GM12878 (cell line): ENCODE results near the gene GPSM1. TPM values are rescaled to one million over a fixed set of nuclear protein-coding genes. Genes with fewer than 3 reads are reported as not detected.
A peak's percentile ranks its signal among the peaks of the same experiment; 100 is the strongest.

Experiments
- BCL11A ChIP-seq: IDR thresholded peaks from 2 replicates; pipeline ENCODE4 v1.6.1; 2011; ENCODE audit warnings: low read depth, low read length
- BCL3 ChIP-seq: IDR thresholded peaks from 2 replicates; pipeline ENCODE4 v1.6.1; 2011; ENCODE audit warnings: borderline replicate concordance, low read depth, mild to moderate bottlenecking, moderate library complexity, low read length; ENCODE audit not compliant: insufficient read depth, poor library complexity, severe bottlenecking
- BHLHE40 ChIP-seq, 2 experiments: fragments of 450-650 bp in 1 of 2; IDR thresholded peaks; 2 replicates each; pipeline ENCODE4 v1.6.1; 2011 to 2017; ENCODE audit warnings: low read depth in 2 of 2, borderline replicate concordance in 1 of 2, improper control_type of control experiment in 1 of 2, low read length in 1 of 2, mild to moderate bottlenecking in 1 of 2
- CBFB ChIP-seq: IDR thresholded peaks from 2 replicates; pipeline ENCODE4 v1.6.1; 2016; ENCODE audit warnings: antibody characterized with exemption, low read depth
- CTCF ChIP-seq, 3 experiments: IDR thresholded peaks in 2 of 3; conservative IDR thresholded peaks in 1 of 3; 2 replicates each; pipeline ENCODE4 v1.5.1; 2011; ENCODE audit warnings: low read depth in 3 of 3, low read length in 3 of 3, mild to moderate bottlenecking in 3 of 3, control low read depth in 2 of 3, moderate library complexity in 2 of 3, inconsistent platforms in 1 of 3, mixed read lengths in 1 of 3; ENCODE audit not compliant: control insufficient read depth in 2 of 3, insufficient read depth in 1 of 3; ENCODE audit errors: extremely low read depth in 1 of 3
- E2F8 ChIP-seq: fragments of 450-650 bp; IDR thresholded peaks from 2 replicates; pipeline ENCODE4 v1.6.1; 2018; ENCODE audit warnings: mild to moderate bottlenecking, low read depth, moderate library complexity; ENCODE audit not compliant: partially characterized antibody
- ELK1 ChIP-seq: IDR thresholded peaks from 2 replicates; pipeline ENCODE4 v1.6.1; 2012; ENCODE audit warnings: low read depth, low read length, improper control_type of control experiment
- EP300 ChIP-seq, 2 experiments: fragments of 150-350 bp in 1 of 2; IDR thresholded peaks; 2 replicates each; pipeline ENCODE4 v1.6.1; 2011 to 2012; ENCODE audit warnings: low read depth in 2 of 2, low read length in 2 of 2, borderline replicate concordance in 1 of 2, improper control_type of control experiment in 1 of 2, inconsistent platforms in 1 of 2; ENCODE audit not compliant: control insufficient read depth in 1 of 2
- IKZF1 ChIP-seq: fragments of 450-650 bp; conservative IDR thresholded peaks from 2 replicates; pipeline ENCODE4 v1.6.1; 2017; ENCODE audit warnings: antibody characterized with exemption, mild to moderate bottlenecking
- IKZF2 ChIP-seq, 2 experiments: fragments of 450-650 bp; IDR thresholded peaks; 2 replicates each; pipeline ENCODE4 v1.6.1; 2017; ENCODE audit warnings: mild to moderate bottlenecking in 2 of 2, moderate library complexity in 2 of 2
- IRF4 ChIP-seq: IDR thresholded peaks from 2 replicates; pipeline ENCODE4 v1.6.1; 2011; ENCODE audit warnings: low read depth, low read length
- MEF2A ChIP-seq: IDR thresholded peaks from 2 replicates; pipeline ENCODE4 v1.6.1; 2011; ENCODE audit warnings: low read depth, mild to moderate bottlenecking, low read length, moderate library complexity; ENCODE audit not compliant: insufficient read depth
- MLLT1 ChIP-seq: fragments of 450-650 bp; IDR thresholded peaks from 2 replicates; pipeline ENCODE4 v1.6.1; 2016; ENCODE audit warnings: mild to moderate bottlenecking
- POLR2AphosphoS5 ChIP-seq: IDR thresholded peaks from 2 replicates; pipeline ENCODE4 v1.6.1; 2011; ENCODE audit warnings: mild to moderate bottlenecking, low read length, inconsistent platforms
- POU2F2 ChIP-seq: IDR thresholded peaks from 3 replicates; pipeline ENCODE4 v1.6.1; 2011; ENCODE audit warnings: low read depth, mild to moderate bottlenecking, low read length, borderline replicate concordance
- RUNX3 ChIP-seq: IDR thresholded peaks from 2 replicates; pipeline ENCODE4 v1.6.1; 2012; ENCODE audit warnings: low read length, inconsistent platforms
- SREBF1 ChIP-seq: IDR thresholded peaks from 2 replicates; pipeline ENCODE4 v1.6.1; 2012; ENCODE audit warnings: mild to moderate bottlenecking, low read length
- TCF12 ChIP-seq: IDR thresholded peaks from 2 replicates; pipeline ENCODE4 v1.6.1; 2011; ENCODE audit warnings: low read depth, mild to moderate bottlenecking, low read length
- YY1 ChIP-seq: IDR thresholded peaks from 2 replicates; pipeline ENCODE4 v1.6.1; 2011; ENCODE audit warnings: low read depth, mild to moderate bottlenecking, low read length
- polyA plus RNA-seq, 11 experiments: library from polyadenylated mRNA; depleted of rRNA in 4 of 11; unstranded in 6 of 11; stranded (reverse) in 5 of 11; fragments of >200 nt; fragmentation: Nextera tagmentation in 4 of 11; fragmentation: Illumina TruSeq in 1 of 11; extraction: Ambion mirVana in 4 of 11; extraction: Trizol in 1 of 11; gene quantifications; 1 replicate in 1 of 11; 2 replicates in 10 of 11; pipeline versions ENCODE4 v1.2.1 to v1.2.3, GENCODE V29; 2011 to 2016; ENCODE audit warnings: inconsistent platforms in 2 of 11, missing spikeins in 2 of 11, low read depth in 1 of 11
- total RNA-seq, 4 experiments: library from RNA; depleted of rRNA in 3 of 4; stranded (reverse); fragments of >200 nt in 3 of 4; fragmentation: Illumina TruSeq in 1 of 4; extraction: Trizol in 1 of 4; gene quantifications; 2 replicates each; pipeline versions ENCODE4 v1.2.1 to v1.2.3, GENCODE V29; 2013 to 2021
- TF ChIP-seq, protein P1 (sequence below): IDR thresholded peaks from 2 replicates; pipeline ENCODE4 v1.6.1; 2012; ENCODE audit warnings: low read depth, low read length, improper control_type of control experiment

Gene GPSM1
- total and polyA plus RNA-seq, 10 of the 15 experiments (the other 5 are each of a cell fraction or from before 2014, with no cell fraction given), result 0.04 to 0.10 (median 0.10) TPM; not detected in 7

GRCh38 chr9:136403538-136403914, 76.2 kb downstream of the GPSM1 start (continued):
- TF ChIP-seq, protein P1, sequence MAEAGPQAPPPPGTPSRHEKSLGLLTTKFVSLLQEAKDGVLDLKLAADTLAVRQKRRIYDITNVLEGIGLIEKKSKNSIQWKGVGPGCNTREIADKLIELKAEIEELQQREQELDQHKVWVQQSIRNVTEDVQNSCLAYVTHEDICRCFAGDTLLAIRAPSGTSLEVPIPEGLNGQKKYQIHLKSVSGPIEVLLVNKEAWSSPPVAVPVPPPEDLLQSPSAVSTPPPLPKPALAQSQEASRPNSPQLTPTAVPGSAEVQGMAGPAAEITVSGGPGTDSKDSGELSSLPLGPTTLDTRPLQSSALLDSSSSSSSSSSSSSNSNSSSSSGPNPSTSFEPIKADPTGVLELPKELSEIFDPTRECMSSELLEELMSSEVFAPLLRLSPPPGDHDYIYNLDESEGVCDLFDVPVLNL, result no peak
- TF ChIP-seq EP300 (IDR thresholded peaks at IDR 0.05; ENCODE audit: borderline replicate concordance in 1 of 2, control insufficient read depth in 1 of 2, low read depth in 2 of 2, low read length in 2 of 2) (peak in 1 of 2 experiments; percentile 34; a peak in 1 of 4 replicates), BCL11A (0 out of 2 replicates have a peak, but pooled peaks have one; percentile 32), CBFB (0 out of 2 replicates have a peak, but pooled peaks have one; percentile 47), POLR2AphosphoS5 (peak; percentile 68), BCL3 (peak; percentile 27), MLLT1 (0 out of 2 replicates have a peak, but pooled peaks have one; percentile 40), IKZF1 (peak; percentile 60), ELK1 (no peak), MEF2A (no peak), E2F8 (no peak), BHLHE40 (IDR thresholded peaks at IDR 0.05; ENCODE audit: borderline replicate concordance in 1 of 2, low read depth in 2 of 2, low read length in 1 of 2) (peak; percentile 13 to 43; a peak in 3 of 4 replicates), SREBF1 (no peak), CTCF (IDR thresholded peaks at IDR 0.05 in 2 of 3, conservative IDR thresholded peaks at IDR 0.05 in 1 of 3; ENCODE audit: control insufficient read depth in 2 of 3, extremely low read depth in 1 of 3, insufficient read depth in 1 of 3, low read depth in 3 of 3, low read length in 3 of 3) (peak in 1 of 3 experiments; percentile 16; a peak in 3 of 6 replicates), IKZF2 (IDR thresholded peaks at IDR 0.05) (peak in 1 of 2 experiments; percentile 18; a peak in 1 of 4 replicates), IRF4 (0 out of 2 replicates have a peak, but pooled peaks have one; percentile 30), RUNX3 (peak; percentile 83), YY1 (peak; percentile 81), TCF12 (0 out of 2 replicates have a peak, but pooled peaks have one; percentile 28), POU2F2 (0 out of 3 replicates have a peak, but pooled peaks have one; percentile 27)
